H1 (cell line): ENCODE measurements around the gene PTPRG. TPM values are rescaled to one million over a fixed set of nuclear protein-coding genes. Genes with fewer than 3 reads are reported as not detected.

Experiments used
- SIRT6 ChIP-seq: IDR thresholded peaks from one replicate; pipeline ENCODE4 v1.7.1; 2012; ENCODE audit warnings: low read length, inconsistent platforms
- polyA plus RNA-seq, 7 experiments: library from polyadenylated mRNA; depleted of rRNA in 3 of 7; stranded (reverse) in 5 of 7; unstranded in 2 of 7; fragments of >200 nt in 5 of 7; fragments of 200-250 nt in 2 of 7; gene quantifications; 1 replicate in 5 of 7; 2 replicates in 1 of 7; 4 replicates in 1 of 7; pipeline versions ENCODE4 v1.2.1 to v1.2.3, GENCODE V29; 2011 to 2013; ENCODE audit warnings: missing spikeins in 2 of 7, mixed read lengths in 2 of 7
- total RNA-seq: library from RNA; stranded (reverse); fragmentation: NEBNext Ultra II Directional; extraction: Animal tissue kit (Norgen Biotek cat#: 25700); gene quantifications from 2 replicates; pipeline ENCODE4 v1.2.1, GENCODE V29; 2021
- TF ChIP-seq, protein P1 (sequence below), 3 experiments: IDR thresholded peaks; 1 replicate in 2 of 3; 2 replicates in 1 of 3; pipeline versions ENCODE4 v1.5.1 to v1.6.1; 2011; ENCODE audit warnings: low read length in 3 of 3, mild to moderate bottlenecking in 3 of 3, inconsistent platforms in 2 of 3, low read depth in 1 of 3, moderate library complexity in 1 of 3; ENCODE audit not compliant: insufficient read depth in 1 of 3; ENCODE audit errors: control extremely low read depth in 1 of 3

The PTPRG gene
- total and polyA plus RNA-seq, 2 of the 8 experiments (the other 6 are each of a cell fraction or from before 2014, with no cell fraction given), result 23.3 to 96.2 TPM

DNA sequence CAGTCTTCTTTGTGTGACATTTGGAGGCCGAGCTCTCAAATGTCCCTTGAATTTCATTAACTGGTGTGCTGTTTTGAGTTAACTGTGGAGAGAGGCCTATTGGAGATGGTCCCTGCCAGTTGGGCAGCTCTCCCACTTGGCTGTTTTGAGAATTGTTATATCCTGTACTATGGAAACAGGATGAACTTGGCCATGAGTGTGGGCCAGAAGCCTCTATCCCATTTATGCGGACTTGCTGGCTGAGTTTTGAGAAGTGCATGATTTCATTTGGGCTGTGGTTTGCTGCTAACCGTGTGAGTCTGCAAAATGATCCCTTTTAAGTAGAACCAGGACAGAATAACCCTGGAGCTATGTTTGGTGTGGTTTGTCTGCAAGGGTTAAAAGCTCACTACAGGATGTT lies 366.0 kb downstream of the PTPRG start (continued):
- TF ChIP-seq, protein P1, sequence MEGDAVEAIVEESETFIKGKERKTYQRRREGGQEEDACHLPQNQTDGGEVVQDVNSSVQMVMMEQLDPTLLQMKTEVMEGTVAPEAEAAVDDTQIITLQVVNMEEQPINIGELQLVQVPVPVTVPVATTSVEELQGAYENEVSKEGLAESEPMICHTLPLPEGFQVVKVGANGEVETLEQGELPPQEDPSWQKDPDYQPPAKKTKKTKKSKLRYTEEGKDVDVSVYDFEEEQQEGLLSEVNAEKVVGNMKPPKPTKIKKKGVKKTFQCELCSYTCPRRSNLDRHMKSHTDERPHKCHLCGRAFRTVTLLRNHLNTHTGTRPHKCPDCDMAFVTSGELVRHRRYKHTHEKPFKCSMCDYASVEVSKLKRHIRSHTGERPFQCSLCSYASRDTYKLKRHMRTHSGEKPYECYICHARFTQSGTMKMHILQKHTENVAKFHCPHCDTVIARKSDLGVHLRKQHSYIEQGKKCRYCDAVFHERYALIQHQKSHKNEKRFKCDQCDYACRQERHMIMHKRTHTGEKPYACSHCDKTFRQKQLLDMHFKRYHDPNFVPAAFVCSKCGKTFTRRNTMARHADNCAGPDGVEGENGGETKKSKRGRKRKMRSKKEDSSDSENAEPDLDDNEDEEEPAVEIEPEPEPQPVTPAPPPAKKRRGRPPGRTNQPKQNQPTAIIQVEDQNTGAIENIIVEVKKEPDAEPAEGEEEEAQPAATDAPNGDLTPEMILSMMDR (IDR thresholded peaks at IDR 0.05; ENCODE audit: control extremely low read depth in 1 of 3, insufficient read depth in 1 of 3, low read depth in 1 of 3, low read length in 3 of 3), result no peak
- no peak for TF ChIP-seq SIRT6
